ENCODE results near the gene HTR1B.
A peak's percentile ranks its signal among the peaks of the same experiment; 100 is the strongest.

Gene HTR1B

GRCh38 chr6:77466451-77467437 is 3.5 kb upstream of the HTR1B start:
- Histone ChIP-seq H3K9me3 (ENCODE audit: insufficient read depth, low read depth, low read length) (no peaks in the 10 kb centered on the region), H3K9ac (ENCODE audit: low read depth, low read length) (peak overlapping the region; percentile 64; the same call in 1 of the 2 replicates), H3K4me1 (ENCODE audit: insufficient read depth, low read length) (peaks cover 3% of the 10 kb centered on the region; the same call in 1 of the 2 replicates), H3K4me3 (ENCODE audit: low read length) (peak overlapping the region; percentile 80), H3K27me3 (ENCODE audit: insufficient read depth, low read length) (peaks cover 73% of the 10 kb centered on the region), H3K27ac (ENCODE audit: low read length) (no peak overlapping the region), H3K36me3 (ENCODE audit: insufficient read depth, low read depth, low read length) (no peaks in the 10 kb centered on the region)

GRCh38 chr6:77466055-77466450 is 2.8 kb upstream of the HTR1B start:
- peak overlapping the region; percentile 64; the same call in 1 of the 2 replicates for H3K9ac ChIP-seq (ENCODE audit: low read depth, low read length)
- peak overlapping the region; percentile 80 for H3K4me3 ChIP-seq (ENCODE audit: low read length)

GRCh38 chr6:77464495-77464867 is 1.2 kb upstream of the HTR1B start:
- H3K27me3 ChIP-seq (ENCODE audit: insufficient read depth, low read length), result peaks cover 77% of the 10 kb centered on the region
- H3K4me3 ChIP-seq (ENCODE audit: low read length), result peak overlapping the region; percentile 89
- H3K9me3 ChIP-seq (ENCODE audit: insufficient read depth, low read depth, low read length), result no peaks in the 10 kb centered on the region
- H3K36me3 ChIP-seq (ENCODE audit: insufficient read depth, low read depth, low read length), result no peaks in the 10 kb centered on the region
- H3K9ac ChIP-seq (ENCODE audit: low read depth, low read length), result no peak overlapping the region
- H3K4me1 ChIP-seq (ENCODE audit: insufficient read depth, low read length), result peaks cover 3% of the 10 kb centered on the region
- no peak overlapping the region for H3K27ac ChIP-seq (ENCODE audit: low read length)

More at GRCh38 chr6:77466055-77466450, 2.8 kb upstream of the HTR1B start:
- peaks cover 3% of the 10 kb centered on the region; the same call in 1 of the 2 replicates for H3K4me1 ChIP-seq (ENCODE audit: insufficient read depth, low read length)
- H3K9me3 ChIP-seq (ENCODE audit: insufficient read depth, low read depth, low read length), result no peaks in the 10 kb centered on the region
- H3K36me3 ChIP-seq (ENCODE audit: insufficient read depth, low read depth, low read length), result no peaks in the 10 kb centered on the region
- peaks cover 77% of the 10 kb centered on the region for H3K27me3 ChIP-seq (ENCODE audit: insufficient read depth, low read length)
- no peak overlapping the region for H3K27ac ChIP-seq (ENCODE audit: low read length)

GRCh38 chr6:77463861-77464494 is 687 bp upstream of the HTR1B start:
- peaks cover 3% of the 10 kb centered on the region for H3K4me1 ChIP-seq (ENCODE audit: insufficient read depth, low read length)
- H3K36me3 ChIP-seq (ENCODE audit: insufficient read depth, low read depth, low read length), result no peaks in the 10 kb centered on the region
- H3K27ac ChIP-seq (ENCODE audit: low read length), result no peak overlapping the region
- peak overlapping the region; percentile 24; the same call in 1 of the 2 replicates for H3K9ac ChIP-seq (ENCODE audit: low read depth, low read length)
- no peaks in the 10 kb centered on the region for H3K9me3 ChIP-seq (ENCODE audit: insufficient read depth, low read depth, low read length)
- H3K4me3 ChIP-seq (ENCODE audit: low read length), result peak overlapping the region; percentile 89
- H3K27me3 ChIP-seq (ENCODE audit: insufficient read depth, low read length), result peaks cover 76% of the 10 kb centered on the region

- H3K9ac ChIP-seq (ENCODE audit: low read depth, low read length), result no peak overlapping the region; the same call in 1 of the 2 replicates
- peak overlapping the region; percentile 89 for H3K4me3 ChIP-seq (ENCODE audit: low read length)
Measured at GRCh38 chr6:77462359-77463307, 658 bp downstream of the HTR1B start.

GRCh38 chr6:77461796-77462195 is 1.5 kb downstream of the HTR1B start:
- H3K4me3 ChIP-seq (ENCODE audit: low read length), result peak overlapping the region; percentile 89
- H3K9me3 ChIP-seq (ENCODE audit: insufficient read depth, low read depth, low read length), result no peaks in the 10 kb centered on the region
- peaks cover 54% of the 10 kb centered on the region for H3K27me3 ChIP-seq (ENCODE audit: insufficient read depth, low read length)
- no peak overlapping the region for H3K27ac ChIP-seq (ENCODE audit: low read length)
- no peak overlapping the region for H3K9ac ChIP-seq (ENCODE audit: low read depth, low read length)
- H3K36me3 ChIP-seq (ENCODE audit: insufficient read depth, low read depth, low read length), result no peaks in the 10 kb centered on the region
- peaks cover 3% of the 10 kb centered on the region for H3K4me1 ChIP-seq (ENCODE audit: insufficient read depth, low read length)

More at GRCh38 chr6:77462359-77463307, 658 bp downstream of the HTR1B start:
- Histone ChIP-seq H3K36me3 (ENCODE audit: insufficient read depth, low read depth, low read length) (no peaks in the 10 kb centered on the region), H3K4me1 (ENCODE audit: insufficient read depth, low read length) (peaks cover 3% of the 10 kb centered on the region), H3K9me3 (ENCODE audit: insufficient read depth, low read depth, low read length) (no peaks in the 10 kb centered on the region), H3K27me3 (ENCODE audit: insufficient read depth, low read length) (peaks cover 62% of the 10 kb centered on the region), H3K27ac (ENCODE audit: low read length) (no peak overlapping the region)

GRCh38 chr6:77458421-77458820 is 4.9 kb downstream of the HTR1B start:
- Histone ChIP-seq H3K4me1 (ENCODE audit: insufficient read depth, low read length) (peaks cover 23% of the 10 kb centered on the region), H3K4me3 (ENCODE audit: low read length) (no peak overlapping the region), H3K27me3 (ENCODE audit: insufficient read depth, low read length) (peaks cover 20% of the 10 kb centered on the region), H3K27ac (ENCODE audit: low read length) (no peak overlapping the region), H3K36me3 (ENCODE audit: insufficient read depth, low read depth, low read length) (no peaks in the 10 kb centered on the region), H3K9ac (ENCODE audit: low read depth, low read length) (no peak overlapping the region), H3K9me3 (ENCODE audit: insufficient read depth, low read depth, low read length) (no peaks in the 10 kb centered on the region)

GRCh38 chr6:77457720-77458349 is 5.5 kb downstream of the HTR1B start:
- Histone ChIP-seq H3K4me3 (ENCODE audit: low read length) (no peak overlapping the region), H3K9ac (ENCODE audit: low read depth, low read length) (no peak overlapping the region)

GRCh38 chr6:77456531-77457248 is 6.6 kb downstream of the HTR1B start:
- Histone ChIP-seq H3K27ac (ENCODE audit: low read length) (no peak overlapping the region), H3K27me3 (ENCODE audit: insufficient read depth, low read length) (peaks cover 3% of the 10 kb centered on the region), H3K9ac (ENCODE audit: low read depth, low read length) (no peak overlapping the region), H3K4me3 (ENCODE audit: low read length) (no peak overlapping the region), H3K36me3 (ENCODE audit: insufficient read depth, low read depth, low read length) (no peaks in the 10 kb centered on the region), H3K9me3 (ENCODE audit: insufficient read depth, low read depth, low read length) (no peaks in the 10 kb centered on the region), H3K4me1 (ENCODE audit: insufficient read depth, low read length) (peaks cover 23% of the 10 kb centered on the region)

More at GRCh38 chr6:77457720-77458349, 5.5 kb downstream of the HTR1B start:
- Histone ChIP-seq H3K27ac (ENCODE audit: low read length) (no peak overlapping the region), H3K9me3 (ENCODE audit: insufficient read depth, low read depth, low read length) (no peaks in the 10 kb centered on the region), H3K4me1 (ENCODE audit: insufficient read depth, low read length) (peaks cover 23% of the 10 kb centered on the region), H3K36me3 (ENCODE audit: insufficient read depth, low read depth, low read length) (no peaks in the 10 kb centered on the region), H3K27me3 (ENCODE audit: insufficient read depth, low read length) (peaks cover 14% of the 10 kb centered on the region)

- H3K9ac ChIP-seq (ENCODE audit: low read depth, low read length), result no peak overlapping the region
Measured at GRCh38 chr6:77455271-77455670, 8.0 kb downstream of the HTR1B start.

More at GRCh38 chr6:77455271-77455670, 8.0 kb downstream of the HTR1B start:
- Histone ChIP-seq H3K27ac (ENCODE audit: low read length) (no peak overlapping the region), H3K36me3 (ENCODE audit: insufficient read depth, low read depth, low read length) (no peaks in the 10 kb centered on the region), H3K27me3 (ENCODE audit: insufficient read depth, low read length) (no peaks in the 10 kb centered on the region), H3K4me3 (ENCODE audit: low read length) (no peak overlapping the region), H3K4me1 (ENCODE audit: insufficient read depth, low read length) (peaks cover 23% of the 10 kb centered on the region), H3K9me3 (ENCODE audit: insufficient read depth, low read depth, low read length) (no peaks in the 10 kb centered on the region)
